HG02642 (cell line): ENCODE measurements around the gene SNIP1.
"Not testable (repeated sequence)": the region's sequence is repeated elsewhere in the genome, so short reads cannot be mapped to it uniquely, and the experiment has no call there.

ENCODE experiments used
- ATAC-seq: cut with Tn5 transposase; IDR thresholded peaks from one replicate; pipeline ENCODE4 v1.9.1; 2021; ENCODE audit warnings: mild to moderate bottlenecking; ENCODE audit not compliant: unreplicated experiment, poor library complexity

SNIP1 gene

GRCh38 chr1:37515185-37516034, 38.7 kb downstream of the SNIP1 start:
- no peak for ATAC-seq

GRCh38 chr1:37514350-37515184, 39.5 kb downstream of the SNIP1 start, which contains the start of gene MEAF6:
Gene MEAF6 (minus strand): TSS chr1:37514766. CDS start chr1:37514746, 20 bp downstream.
- peak; percentile 86 for ATAC-seq

GRCh38 chr1:37513795-37514349, 40.2 kb downstream of the SNIP1 start:
- peak; percentile 29 for ATAC-seq

GRCh38 chr1:37509181-37509580, 44.9 kb downstream of the SNIP1 start:
- no peak for ATAC-seq

- ATAC-seq = no peak
Measured at GRCh38 chr1:37506740-37507139, 47.4 kb downstream of the SNIP1 start.

GRCh38 chr1:37502791-37503190, 51.3 kb downstream of the SNIP1 start:
- not testable (repeated sequence) for ATAC-seq

GRCh38 chr1:37502104-37502503, 52.0 kb downstream of the SNIP1 start:
- ATAC-seq = no peak

GRCh38 chr1:37501661-37502060, 52.4 kb downstream of the SNIP1 start:
- ATAC-seq = no peak

GRCh38 chr1:37498872-37499617, 55.0 kb downstream of the SNIP1 start:
- no peak for ATAC-seq

- ATAC-seq = no peak
Measured at GRCh38 chr1:37497832-37498231, 56.3 kb downstream of the SNIP1 start.

- ATAC-seq = no peak
Measured at GRCh38 chr1:37495875-37496274, 58.2 kb downstream of the SNIP1 start.

- no peak for ATAC-seq
Measured at GRCh38 chr1:37493336-37494098, 60.6 kb downstream of the SNIP1 start.

GRCh38 chr1:37487619-37487984, 66.5 kb downstream of the SNIP1 start:
- ATAC-seq = no peak

- ATAC-seq = no peak
Measured at GRCh38 chr1:37486680-37487618, 67.1 kb downstream of the SNIP1 start.

GRCh38 chr1:37485902-37486679, 68.0 kb downstream of the SNIP1 start:
- ATAC-seq = no peak
